Measurements from ENCODE around the gene IER5.

The IER5 gene

GRCh38 chr1:181135815-181136737, 47.6 kb downstream of the IER5 start:
- DNase-seq, result no peak

GRCh38 chr1:181136738-181137122, 48.2 kb downstream of the IER5 start:
- no peak for DNase-seq

GRCh38 chr1:181137217-181137743, 48.8 kb downstream of the IER5 start:
- DNase-seq, result no peak

- no peak for DNase-seq
Observed at GRCh38 chr1:181139631-181140061, 51.1 kb downstream of the IER5 start.

GRCh38 chr1:181140398-181140797, 51.9 kb downstream of the IER5 start:
- DNase-seq, result no peak

- no peak for DNase-seq
Observed at GRCh38 chr1:181140891-181141290, 52.4 kb downstream of the IER5 start.

GRCh38 chr1:181141431-181141910, 53.0 kb downstream of the IER5 start:
- DNase-seq, result no peak

Data from NCI-H1930 (cell line).